Activated CD8-positive, alpha-beta memory T cell treated with anti-CD3 and anti-CD28 coated beads for 36 hours (primary cell): Measurements from ENCODE around the gene GOLGA3. TPM values are rescaled to one million over a fixed set of nuclear protein-coding genes. Genes with fewer than 3 reads are reported as not detected.
"Not testable (repeated sequence)": the region's sequence is repeated elsewhere in the genome, so short reads cannot be mapped to it uniquely, and the experiment has no call there.

Source experiments
- CTCF ChIA-PET: fragments of 350-600 bp; sonication (Branson Sonifier 250); formaldehyde crosslinking; loops from one replicate; lab custom pipeline; 2021; ENCODE audit warnings: antibody characterized with exemption; lab: Charles Lee
- POLR2A ChIA-PET: fragments of 350-600 bp; sonication (Branson Sonifier 250); formaldehyde crosslinking; loops from one replicate; lab custom pipeline; 2021; ENCODE audit warnings: antibody characterized with exemption; lab: Charles Lee
- total RNA-seq, 2 experiments: library from RNA; stranded (reverse); gene quantifications; one replicate each; pipeline ENCODE4 v1.2.3, GENCODE V29; 2021

GOLGA3 gene
- total RNA-seq, 2 experiments from 2014 or later = 64.7 to 66.2 TPM

- CTCF ChIA-PET = no interaction called here
- POLR2A ChIA-PET = interaction anchor here (0.8 to 1.1 kb wide), 2 partner anchors 25 to 54 kb away, joined by 3 read pairs; no protein-coding TSS in a partner anchor
These were observed 19.0 kb upstream of the GOLGA3 start for GRCh38 chr12:132847363-132848356.

- CTCF ChIA-PET, POLR2A ChIA-PET: not testable (repeated sequence)
These were observed 16.0 kb upstream of the GOLGA3 start for GRCh38 chr12:132844681-132845080.

GRCh38 chr12:132842449-132843045 is 13.9 kb upstream of the GOLGA3 start:
- ChIA-PET CTCF (interaction anchor here (0.7 kb wide), 1 partner anchor 325 kb away, joined by 4 read pairs; no protein-coding TSS in a partner anchor), POLR2A (no interaction called here)

GRCh38 chr12:132841151-132841550 is 12.5 kb upstream of the GOLGA3 start:
- ChIA-PET CTCF (no interaction called here), POLR2A (no interaction called here)

- CTCF ChIA-PET = no interaction called here
- POLR2A ChIA-PET = no interaction called here
These were observed 11.9 kb upstream of the GOLGA3 start for GRCh38 chr12:132840536-132840935.

GRCh38 chr12:132839558-132840235 is 11.0 kb upstream of the GOLGA3 start:
- ChIA-PET CTCF (no interaction called here), POLR2A (no interaction called here)

- ChIA-PET CTCF (interaction anchor here (1.5 kb wide), 1 partner anchor 16 kb away, joined by 3 read pairs; no protein-coding TSS in a partner anchor), POLR2A (no interaction called here)
These were observed 9.9 kb upstream of the GOLGA3 start for GRCh38 chr12:132838410-132839080.

GRCh38 chr12:132837693-132838409 is 9.2 kb upstream of the GOLGA3 start:
- ChIA-PET CTCF (interaction anchor here (1.5 kb wide), 1 partner anchor 16 kb away, joined by 3 read pairs; no protein-coding TSS in a partner anchor), POLR2A (no interaction called here)

GRCh38 chr12:132836795-132837331 is 8.2 kb upstream of the GOLGA3 start:
- POLR2A ChIA-PET = no interaction called here
- CTCF ChIA-PET = no interaction called here

GRCh38 chr12:132836230-132836629 is 7.6 kb upstream of the GOLGA3 start:
- CTCF ChIA-PET, POLR2A ChIA-PET: not testable (repeated sequence)

GRCh38 chr12:132835076-132836025 is 6.7 kb upstream of the GOLGA3 start:
- CTCF ChIA-PET = interaction anchor here (0.6 to 1.3 kb wide), 3 partner anchors 71 to 234 kb away, joined by 4 to 5 read pairs (median 4); no protein-coding TSS in a partner anchor
- POLR2A ChIA-PET = no interaction called here

- CTCF ChIA-PET = interaction anchor here (0.5 to 1.3 kb wide), 6 partner anchors 12 to 235 kb away, joined by 3 to 5 read pairs (median 4); no protein-coding TSS in a partner anchor
These were observed 5.6 kb upstream of the GOLGA3 start for GRCh38 chr12:132834181-132834711.

GRCh38 chr12:132833341-132833740 is 4.7 kb upstream of the GOLGA3 start:
- ChIA-PET POLR2A (no interaction called here), CTCF (interaction anchor here (1.0 kb wide), 1 partner anchor 11 kb away, joined by 4 read pairs; no protein-coding TSS in a partner anchor)

More at GRCh38 chr12:132834181-132834711, 5.6 kb upstream of the GOLGA3 start:
- POLR2A ChIA-PET = interaction anchor here (0.8 kb wide), 1 partner anchor 73 kb away, joined by 3 read pairs; no protein-coding TSS in a partner anchor

GRCh38 chr12:132831771-132832170 is 3.1 kb upstream of the GOLGA3 start:
- CTCF ChIA-PET = interaction anchor here (1.2 kb wide), 1 partner anchor 73 kb away, joined by 3 read pairs; no protein-coding TSS in a partner anchor
- POLR2A ChIA-PET = no interaction called here

GRCh38 chr12:132827763-132828703 is 636 bp downstream of the GOLGA3 start:
- CTCF ChIA-PET = interaction anchor here (1.3 to 1.9 kb wide), 2 partner anchors 68 to 77 kb away, joined by 4 to 5 read pairs; no protein-coding TSS in a partner anchor
- POLR2A ChIA-PET = interaction anchor here (0.9 kb wide), 1 partner anchor 45 kb away, joined by 3 read pairs; no protein-coding TSS in a partner anchor
